A549 (cell line): ENCODE measurements around the gene FNDC4.
A peak's percentile ranks its signal among the peaks of the same experiment; 100 is the strongest.

Experiments used
- CHD2 ChIP-seq: fragments of 150-350 bp; IDR thresholded peaks from 2 replicates; pipeline ENCODE4 v1.6.1; 2014; ENCODE audit warnings: low read length; ENCODE audit not compliant: partially characterized antibody
- MAZ ChIP-seq: fragments of 150-350 bp; IDR thresholded peaks from 2 replicates; pipeline ENCODE4 v1.6.1; 2014; ENCODE audit warnings: antibody characterized with exemption, low read depth, low read length, borderline replicate concordance
- POLR2A ChIP-seq: IDR thresholded peaks from 2 replicates; pipeline ENCODE4 v1.6.1; 2012; ENCODE audit warnings: mild to moderate bottlenecking, low read length
- POLR2AphosphoS2 ChIP-seq: conservative IDR thresholded peaks from 2 replicates; pipeline ENCODE4 v1.6.1; 2012; ENCODE audit warnings: low read length, improper control_type of control experiment, inconsistent platforms
- RAD21 ChIP-seq, 2 experiments: fragments of >200 bp in 1 of 2; sonication (Bioruptor Twin) in 1 of 2; formaldehyde crosslinking in 1 of 2; IDR thresholded peaks in 1 of 2; conservative IDR thresholded peaks in 1 of 2; 2 replicates in 1 of 2; 3 replicates in 1 of 2; pipeline ENCODE4 v1.6.1; 2012 to 2018; ENCODE audit warnings: inconsistent platforms in 1 of 2
- RARB ChIP-seq: fragments of 250-450 bp; sonication (Bioruptor Pico); IDR thresholded peaks from 2 replicates; pipeline ENCODE4 v1.8.0; 2021; ENCODE audit warnings: mild to moderate bottlenecking, moderate library complexity
- TP53 ChIP-seq: fragments of 250-450 bp; sonication (Bioruptor Pico); IDR thresholded peaks from 2 replicates; pipeline ENCODE4 v1.5.0; 2021; ENCODE audit warnings: mild to moderate bottlenecking, moderate library complexity
- ZNF302 ChIP-seq: fragments of 250-450 bp; sonication (Bioruptor Pico); IDR thresholded peaks from 2 replicates; pipeline ENCODE4 v1.9.0; 2021; ENCODE audit warnings: inconsistent platforms, mild to moderate bottlenecking, moderate library complexity
- TF ChIP-seq, protein P1 (sequence below): fragments of >200 bp; sonication (Bioruptor Twin); formaldehyde crosslinking; IDR thresholded peaks from 3 replicates; pipeline ENCODE4 v1.5.1; 2016
- TF ChIP-seq, protein P2 (sequence below): fragments of 150-350 bp; IDR thresholded peaks from 2 replicates; pipeline ENCODE4 v1.6.1; 2014; ENCODE audit warnings: low read depth, mild to moderate bottlenecking, low read length
- TF ChIP-seq, protein P3 (sequence below): fragments of 200-600 bp; sonication (generic); IDR thresholded peaks from 2 replicates; pipeline ENCODE4 v1.6.1; 2016; ENCODE audit warnings: antibody characterized with exemption, mild to moderate bottlenecking, moderate library complexity

DNA sequence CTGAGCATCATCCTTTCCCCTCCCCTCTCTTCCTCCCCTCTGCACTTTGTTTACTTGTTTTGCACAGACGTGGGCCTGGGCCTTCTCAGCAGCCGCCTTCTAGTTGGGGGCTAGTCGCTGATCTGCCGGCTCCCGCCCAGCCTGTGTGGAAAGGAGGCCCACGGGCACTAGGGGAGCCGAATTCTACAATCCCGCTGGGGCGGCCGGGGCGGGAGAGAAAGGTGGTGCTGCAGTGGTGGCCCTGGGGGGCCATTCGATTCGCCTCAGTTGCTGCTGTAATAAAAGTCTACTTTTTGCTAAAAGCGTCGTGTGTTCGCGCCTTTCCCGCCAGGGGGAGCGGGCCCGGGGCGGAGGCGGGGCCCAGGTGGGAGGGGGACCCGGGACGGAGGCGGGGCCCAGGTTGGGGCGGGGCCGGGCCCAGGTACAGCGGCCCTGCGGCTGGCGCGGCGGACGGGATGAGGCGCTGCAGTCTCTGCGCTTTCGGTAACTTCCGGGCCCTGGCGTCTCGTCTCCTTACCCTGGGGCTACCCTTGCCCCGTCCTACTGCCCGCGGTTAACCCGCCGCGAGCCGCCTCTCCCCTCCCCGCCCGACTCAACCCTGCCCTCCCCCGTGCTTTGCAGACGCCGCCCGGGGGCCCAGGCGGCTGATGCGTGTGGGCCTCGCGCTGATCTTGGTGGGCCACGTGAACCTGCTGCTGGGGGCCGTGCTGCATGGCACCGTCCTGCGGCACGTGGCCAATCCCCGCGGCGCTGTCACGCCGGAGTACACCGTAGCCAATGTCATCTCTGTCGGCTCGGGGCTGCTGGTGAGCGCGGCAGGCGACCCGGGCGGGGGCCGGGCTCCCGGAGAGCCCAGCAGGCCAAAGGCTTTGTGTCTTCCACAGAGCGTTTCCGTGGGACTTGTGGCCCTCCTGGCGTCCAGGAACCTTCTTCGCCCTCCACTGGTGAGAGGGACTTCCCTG, 52.8 kb downstream of the FNDC4 start, which contains the start of gene KRTCAP3:
- TF ChIP-seq, protein P1, sequence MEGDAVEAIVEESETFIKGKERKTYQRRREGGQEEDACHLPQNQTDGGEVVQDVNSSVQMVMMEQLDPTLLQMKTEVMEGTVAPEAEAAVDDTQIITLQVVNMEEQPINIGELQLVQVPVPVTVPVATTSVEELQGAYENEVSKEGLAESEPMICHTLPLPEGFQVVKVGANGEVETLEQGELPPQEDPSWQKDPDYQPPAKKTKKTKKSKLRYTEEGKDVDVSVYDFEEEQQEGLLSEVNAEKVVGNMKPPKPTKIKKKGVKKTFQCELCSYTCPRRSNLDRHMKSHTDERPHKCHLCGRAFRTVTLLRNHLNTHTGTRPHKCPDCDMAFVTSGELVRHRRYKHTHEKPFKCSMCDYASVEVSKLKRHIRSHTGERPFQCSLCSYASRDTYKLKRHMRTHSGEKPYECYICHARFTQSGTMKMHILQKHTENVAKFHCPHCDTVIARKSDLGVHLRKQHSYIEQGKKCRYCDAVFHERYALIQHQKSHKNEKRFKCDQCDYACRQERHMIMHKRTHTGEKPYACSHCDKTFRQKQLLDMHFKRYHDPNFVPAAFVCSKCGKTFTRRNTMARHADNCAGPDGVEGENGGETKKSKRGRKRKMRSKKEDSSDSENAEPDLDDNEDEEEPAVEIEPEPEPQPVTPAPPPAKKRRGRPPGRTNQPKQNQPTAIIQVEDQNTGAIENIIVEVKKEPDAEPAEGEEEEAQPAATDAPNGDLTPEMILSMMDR, result no peak
- no peak for TF ChIP-seq RAD21 (conservative IDR thresholded peaks at IDR 0.05 in 1 of 2, IDR thresholded peaks at IDR 0.05 in 1 of 2)
- no peak for TF ChIP-seq CHD2
- TF ChIP-seq ZNF302 (CRISPR knock-in tag), result no peak
- TF ChIP-seq POLR2AphosphoS2, result peak; percentile 72; the same call in 1 of the 2 replicates
- no peak for TF ChIP-seq TP53 (CRISPR knock-in tag)
- no peak for TF ChIP-seq RARB (CRISPR knock-in tag)
- TF ChIP-seq, protein P2, sequence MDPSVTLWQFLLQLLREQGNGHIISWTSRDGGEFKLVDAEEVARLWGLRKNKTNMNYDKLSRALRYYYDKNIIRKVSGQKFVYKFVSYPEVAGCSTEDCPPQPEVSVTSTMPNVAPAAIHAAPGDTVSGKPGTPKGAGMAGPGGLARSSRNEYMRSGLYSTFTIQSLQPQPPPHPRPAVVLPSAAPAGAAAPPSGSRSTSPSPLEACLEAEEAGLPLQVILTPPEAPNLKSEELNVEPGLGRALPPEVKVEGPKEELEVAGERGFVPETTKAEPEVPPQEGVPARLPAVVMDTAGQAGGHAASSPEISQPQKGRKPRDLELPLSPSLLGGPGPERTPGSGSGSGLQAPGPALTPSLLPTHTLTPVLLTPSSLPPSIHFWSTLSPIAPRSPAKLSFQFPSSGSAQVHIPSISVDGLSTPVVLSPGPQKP, result no peak
- TF ChIP-seq MAZ, result no peak
- TF ChIP-seq, protein P3, sequence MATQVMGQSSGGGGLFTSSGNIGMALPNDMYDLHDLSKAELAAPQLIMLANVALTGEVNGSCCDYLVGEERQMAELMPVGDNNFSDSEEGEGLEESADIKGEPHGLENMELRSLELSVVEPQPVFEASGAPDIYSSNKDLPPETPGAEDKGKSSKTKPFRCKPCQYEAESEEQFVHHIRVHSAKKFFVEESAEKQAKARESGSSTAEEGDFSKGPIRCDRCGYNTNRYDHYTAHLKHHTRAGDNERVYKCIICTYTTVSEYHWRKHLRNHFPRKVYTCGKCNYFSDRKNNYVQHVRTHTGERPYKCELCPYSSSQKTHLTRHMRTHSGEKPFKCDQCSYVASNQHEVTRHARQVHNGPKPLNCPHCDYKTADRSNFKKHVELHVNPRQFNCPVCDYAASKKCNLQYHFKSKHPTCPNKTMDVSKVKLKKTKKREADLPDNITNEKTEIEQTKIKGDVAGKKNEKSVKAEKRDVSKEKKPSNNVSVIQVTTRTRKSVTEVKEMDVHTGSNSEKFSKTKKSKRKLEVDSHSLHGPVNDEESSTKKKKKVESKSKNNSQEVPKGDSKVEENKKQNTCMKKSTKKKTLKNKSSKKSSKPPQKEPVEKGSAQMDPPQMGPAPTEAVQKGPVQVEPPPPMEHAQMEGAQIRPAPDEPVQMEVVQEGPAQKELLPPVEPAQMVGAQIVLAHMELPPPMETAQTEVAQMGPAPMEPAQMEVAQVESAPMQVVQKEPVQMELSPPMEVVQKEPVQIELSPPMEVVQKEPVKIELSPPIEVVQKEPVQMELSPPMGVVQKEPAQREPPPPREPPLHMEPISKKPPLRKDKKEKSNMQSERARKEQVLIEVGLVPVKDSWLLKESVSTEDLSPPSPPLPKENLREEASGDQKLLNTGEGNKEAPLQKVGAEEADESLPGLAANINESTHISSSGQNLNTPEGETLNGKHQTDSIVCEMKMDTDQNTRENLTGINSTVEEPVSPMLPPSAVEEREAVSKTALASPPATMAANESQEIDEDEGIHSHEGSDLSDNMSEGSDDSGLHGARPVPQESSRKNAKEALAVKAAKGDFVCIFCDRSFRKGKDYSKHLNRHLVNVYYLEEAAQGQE, result no peak
- no peak for TF ChIP-seq POLR2A
